ENCODE data around the gene GPR153. TPM values are rescaled to one million over a fixed set of nuclear protein-coding genes. Genes with fewer than 3 reads are reported as not detected.
A peak's percentile ranks its signal among the peaks of the same experiment; 100 is the strongest.

Gene GPR153
- total RNA-seq, 1 experiment from 2014 or later: 0.32 TPM

- no peak overlapping the region for H3K27ac ChIP-seq
- no peak for DNase-seq (ENCODE audit: low read depth in 1 of 2, low spot score in 2 of 2)
Observed at GRCh38 chr1:6208723-6209660, 51.9 kb downstream of the GPR153 start.

GRCh38 chr1:6207921-6208320 is 53.0 kb downstream of the GPR153 start:
- H3K36me3 ChIP-seq: peaks cover 44% of the 10 kb centered on the region
- H3K4me3 ChIP-seq: no peak overlapping the region
- no peaks in the 10 kb centered on the region for H3K27me3 ChIP-seq (replicated peaks)
- H3K9me3 ChIP-seq (replicated peaks): no peaks in the 10 kb centered on the region
- peaks cover 14% of the 10 kb centered on the region for H3K4me1 ChIP-seq (replicated peaks)
- no peak for DNase-seq (ENCODE audit: low read depth in 1 of 2, low spot score in 2 of 2)
- H3K27ac ChIP-seq: no peak overlapping the region

More at GRCh38 chr1:6208723-6209660, 51.9 kb downstream of the GPR153 start:
- Histone ChIP-seq H3K9me3 (replicated peaks) (no peaks in the 10 kb centered on the region), H3K36me3 (peaks cover 49% of the 10 kb centered on the region), H3K4me3 (no peak overlapping the region), H3K27me3 (replicated peaks) (no peaks in the 10 kb centered on the region), H3K4me1 (replicated peaks) (peaks cover 14% of the 10 kb centered on the region)

GRCh38 chr1:6207075-6207885 is 53.6 kb downstream of the GPR153 start:
- Histone ChIP-seq H3K27me3 (replicated peaks) (no peaks in the 10 kb centered on the region), H3K4me1 (replicated peaks) (peaks cover 14% of the 10 kb centered on the region), H3K27ac (no peak overlapping the region), H3K4me3 (peak overlapping the region; percentile 58; the same call in 1 of the 2 replicates), H3K9me3 (replicated peaks) (no peaks in the 10 kb centered on the region), H3K36me3 (peaks cover 38% of the 10 kb centered on the region)
- no peak for DNase-seq (ENCODE audit: low read depth in 1 of 2, low spot score in 2 of 2)

GRCh38 chr1:6206520-6206855 is 54.4 kb downstream of the GPR153 start:
- no peak for DNase-seq (ENCODE audit: low read depth in 1 of 2, low spot score in 2 of 2)
- Histone ChIP-seq H3K4me1 (replicated peaks) (peaks cover 14% of the 10 kb centered on the region), H3K27me3 (replicated peaks) (no peaks in the 10 kb centered on the region), H3K36me3 (peaks cover 32% of the 10 kb centered on the region), H3K9me3 (replicated peaks) (no peaks in the 10 kb centered on the region), H3K27ac (peak overlapping the region; percentile 64; the same call in 1 of the 2 replicates), H3K4me3 (peak overlapping the region; percentile 58)

- DNase-seq (ENCODE audit: low read depth in 1 of 2, low spot score in 2 of 2): peak; percentile 89
- Histone ChIP-seq H3K27me3 (replicated peaks) (no peaks in the 10 kb centered on the region), H3K36me3 (peaks cover 32% of the 10 kb centered on the region), H3K9me3 (replicated peaks) (no peaks in the 10 kb centered on the region), H3K27ac (peak within 1 kb of the TSS; percentile 64), H3K4me3 (peak within 1 kb of the TSS; percentile 58), H3K4me1 (replicated peaks) (peaks cover 14% of the 10 kb centered on the region)
Observed at GRCh38 chr1:6205849-6206519, 54.9 kb downstream of the GPR153 start, which contains the start of gene RNF207. TSS of gene RNF207 (plus strand) at chr1:6206119. CDS start at chr1:6206536, 417 bp downstream.

- Histone ChIP-seq H3K27ac (no peak overlapping the region), H3K4me1 (replicated peaks) (peaks cover 31% of the 10 kb centered on the region), H3K4me3 (no peak overlapping the region), H3K9me3 (replicated peaks) (no peaks in the 10 kb centered on the region), H3K27me3 (replicated peaks) (no peaks in the 10 kb centered on the region), H3K36me3 (peaks cover 28% of the 10 kb centered on the region)
- no peak for DNase-seq (ENCODE audit: low read depth in 1 of 2, low spot score in 2 of 2)
Observed at GRCh38 chr1:6202256-6202655, 58.6 kb downstream of the GPR153 start.

- Histone ChIP-seq H3K36me3 (peaks cover 37% of the 10 kb centered on the region), H3K4me3 (peak overlapping the region; percentile 86), H3K27me3 (replicated peaks) (no peaks in the 10 kb centered on the region), H3K27ac (peak overlapping the region; percentile 65), H3K9me3 (replicated peaks) (no peaks in the 10 kb centered on the region), H3K4me1 (replicated peaks) (peaks cover 18% of the 10 kb centered on the region)
- DNase-seq (ENCODE audit: low read depth in 1 of 2, low spot score in 2 of 2): no peak
Observed at GRCh38 chr1:6200188-6200809, 60.6 kb downstream of the GPR153 start.

GRCh38 chr1:6199298-6200187 is 61.4 kb downstream of the GPR153 start, which contains the start of gene RPL22:
TSS of gene RPL22 (minus strand) at chr1:6199595. CDS start at chr1:6199573, 22 bp downstream.
- no peaks in the 10 kb centered on the region for H3K9me3 ChIP-seq (replicated peaks)
- H3K27me3 ChIP-seq (replicated peaks): no peaks in the 10 kb centered on the region
- H3K4me1 ChIP-seq (replicated peaks): peaks cover 18% of the 10 kb centered on the region
- peak within 1 kb of the TSS; percentile 86 for H3K4me3 ChIP-seq
- H3K27ac ChIP-seq: peak within 1 kb of the TSS; percentile 75
- peak; percentile 98 to 99 for DNase-seq (ENCODE audit: low read depth in 1 of 2, low spot score in 2 of 2)
- peaks cover 44% of the 10 kb centered on the region for H3K36me3 ChIP-seq

GRCh38 chr1:6198646-6199297 is 62.1 kb downstream of the GPR153 start:
- Histone ChIP-seq H3K9me3 (replicated peaks) (no peaks in the 10 kb centered on the region), H3K27me3 (replicated peaks) (no peaks in the 10 kb centered on the region), H3K27ac (peak overlapping the region; percentile 75), H3K36me3 (peaks cover 52% of the 10 kb centered on the region), H3K4me1 (replicated peaks) (peaks cover 18% of the 10 kb centered on the region), H3K4me3 (peak overlapping the region; percentile 86)
- no peak for DNase-seq (ENCODE audit: low read depth in 1 of 2, low spot score in 2 of 2)

- no peak for DNase-seq (ENCODE audit: low read depth in 1 of 2, low spot score in 2 of 2)
- H3K4me1 ChIP-seq (replicated peaks): peaks cover 18% of the 10 kb centered on the region
- peak overlapping the region; percentile 86 for H3K4me3 ChIP-seq
- H3K27me3 ChIP-seq (replicated peaks): no peaks in the 10 kb centered on the region
- peaks cover 61% of the 10 kb centered on the region for H3K36me3 ChIP-seq
- no peaks in the 10 kb centered on the region for H3K9me3 ChIP-seq (replicated peaks)
- no peak overlapping the region for H3K27ac ChIP-seq
Observed at GRCh38 chr1:6197746-6198427, 63.0 kb downstream of the GPR153 start.
